GM12878 (cell line): ENCODE measurements around the gene SLC17A6. TPM values are rescaled to one million over a fixed set of nuclear protein-coding genes. Genes with fewer than 3 reads are reported as not detected.

Experiments used
- ATAC-seq: fragments of 200-7000 bp; cut with Tn5 transposase; 3 replicates; pipeline ENCODE4 v1.9.1; 2020; ENCODE audit warnings: mild to moderate bottlenecking, moderate library complexity
- BruUV-seq: library from RNA; stranded (reverse); fragments of 400-500 nt; replicated peaks from 2 replicates; lab custom pipeline; 2021; lab: Mats Ljungman, UMichigan
- CTCF ChIA-PET: fragments of 300-600 bp; sonication (Branson Sonifier 250); formaldehyde crosslinking; extraction: SDS; loops from one replicate; lab custom pipeline; 2021; ENCODE audit warnings: inconsistent platforms; lab: Yijun Ruan, JAX
- POLR2A ChIA-PET: fragments of 350-600 bp; formaldehyde crosslinking; extraction: SDS; loops from one replicate; lab custom pipeline; 2021; ENCODE audit warnings: inconsistent platforms; lab: Charles Lee
- RAD21 ChIA-PET: fragments of 300-600 bp; sonication (Branson Sonifier 250); formaldehyde crosslinking; loops from one replicate; lab custom pipeline; 2023; ENCODE audit warnings: antibody characterized with exemption; ENCODE audit not compliant: unreplicated experiment; lab: Charles Lee
- SMC1A ChIA-PET: fragments of 300-600 bp; sonication (Branson Sonifier 250); formaldehyde crosslinking; loops from one replicate; lab custom pipeline; 2023; ENCODE audit not compliant: unreplicated experiment, uncharacterized antibody; lab: Charles Lee
- DNase-seq: peaks from one replicate; pipeline ENCODE4 v3.0.0-alpha.2; 2011; ENCODE audit warnings: low read depth, low spot score
- FAIRE-seq: peaks from 3 replicates; lab custom pipeline; 2011; peaks lifted over from hg19 to GRCh38; lab: Jason Lieb, UNC
- H2AFZ ChIP-seq: 2 replicates; pipeline ENCODE4 v1.6.0; 2011; ENCODE audit warnings: low read depth, low read length, control low read depth; ENCODE audit not compliant: control insufficient read depth
- H3K27ac ChIP-seq: 2 replicates; pipeline ENCODE4 v1.5.1; 2011; ENCODE audit warnings: control low read depth; ENCODE audit not compliant: control insufficient read depth, insufficient read depth
- H3K27me3 ChIP-seq, 2 experiments: replicated peaks in 1 of 2; 2 replicates each; pipeline versions ENCODE4 v1.6.0 to v1.6.1; 2011; ENCODE audit warnings: low read length in 1 of 2; ENCODE audit not compliant: control insufficient read depth in 2 of 2, insufficient read depth in 2 of 2
- H3K36me3 ChIP-seq, 2 experiments: 2 replicates each; pipeline ENCODE4 v1.5.1; 2011; ENCODE audit warnings: low read length in 1 of 2; ENCODE audit not compliant: control insufficient read depth in 2 of 2, insufficient read depth in 2 of 2
- H3K4me1 ChIP-seq: 2 replicates; pipeline ENCODE4 v1.6.1; 2011; ENCODE audit warnings: mild to moderate bottlenecking, low read length, moderate library complexity, mixed read lengths; ENCODE audit not compliant: control insufficient read depth, insufficient read depth
- H3K4me2 ChIP-seq: 2 replicates; pipeline ENCODE4 v1.6.0; 2011; ENCODE audit warnings: control low read depth; ENCODE audit not compliant: control insufficient read depth, insufficient read depth
- H3K4me3 ChIP-seq: fragments of 200-600 bp; sonication (generic); 2 replicates; pipeline ENCODE4 v1.5.1; 2016
- H3K79me2 ChIP-seq: 2 replicates; pipeline ENCODE4 v1.6.0; 2011; ENCODE audit warnings: low read length; ENCODE audit not compliant: control insufficient read depth, insufficient read depth
- H3K9ac ChIP-seq: 2 replicates; pipeline ENCODE4 v1.8.0; 2011; ENCODE audit warnings: low read length, control low read depth, mixed read lengths; ENCODE audit not compliant: control insufficient read depth, insufficient read depth
- H3K9me3 ChIP-seq: replicated peaks from 3 replicates; pipeline ENCODE4 v1.5.1; 2011; ENCODE audit warnings: mild to moderate bottlenecking, low read length; ENCODE audit not compliant: control insufficient read depth, insufficient read depth
- H4K20me1 ChIP-seq: 2 replicates; pipeline ENCODE4 v1.6.0; 2011; ENCODE audit not compliant: control insufficient read depth, insufficient read depth
- ATF7 ChIP-seq: fragments of 450-650 bp; IDR thresholded peaks from 2 replicates; pipeline ENCODE4 v1.6.1; 2016; ENCODE audit warnings: low read depth, mild to moderate bottlenecking
- BMI1 ChIP-seq: fragments of 450-650 bp; IDR thresholded peaks from 2 replicates; pipeline ENCODE4 v1.6.1; 2016; ENCODE audit warnings: mild to moderate bottlenecking, moderate library complexity, borderline replicate concordance
- CBX3 ChIP-seq: fragments of 200-600 bp; sonication (generic); IDR thresholded peaks from 2 replicates; pipeline ENCODE4 v1.6.1; 2016; ENCODE audit warnings: low read depth, borderline replicate concordance
- CREB1 ChIP-seq: IDR thresholded peaks from 2 replicates; pipeline ENCODE4 v1.6.1; 2012; ENCODE audit warnings: low read depth, mild to moderate bottlenecking, inconsistent platforms
- FOS ChIP-seq: IDR thresholded peaks from 3 replicates; pipeline ENCODE4 v1.6.1; 2011; ENCODE audit warnings: borderline replicate concordance; ENCODE audit not compliant: insufficient read length; ENCODE audit errors: extremely low read depth
- IKZF2 ChIP-seq, 2 experiments: fragments of 450-650 bp; IDR thresholded peaks; 2 replicates each; pipeline ENCODE4 v1.6.1; 2017; ENCODE audit warnings: mild to moderate bottlenecking in 2 of 2, moderate library complexity in 2 of 2
- IRF5 ChIP-seq: fragments of 450-650 bp; IDR thresholded peaks from 2 replicates; pipeline ENCODE4 v1.6.1; 2017; ENCODE audit warnings: borderline replicate concordance
- KAT2A ChIP-seq: conservative IDR thresholded peaks from 2 replicates; pipeline ENCODE4 v1.6.1; 2011; ENCODE audit warnings: low read depth, low read length; ENCODE audit not compliant: control insufficient read depth
- MXI1 ChIP-seq: fragments of 150-350 bp; IDR thresholded peaks from 2 replicates; pipeline ENCODE4 v1.6.1; 2011; ENCODE audit warnings: low read depth, mild to moderate bottlenecking, inconsistent platforms, low read length, improper control_type of control experiment
- RAD51 ChIP-seq: fragments of 450-650 bp; IDR thresholded peaks from 2 replicates; pipeline ENCODE4 v1.6.1; 2016; ENCODE audit warnings: moderate library complexity, mild to moderate bottlenecking, inconsistent platforms
- SPI1 ChIP-seq: IDR thresholded peaks from 2 replicates; pipeline ENCODE4 v1.6.1; 2011; ENCODE audit warnings: low read depth, mild to moderate bottlenecking, low read length, moderate library complexity, borderline replicate concordance; ENCODE audit not compliant: insufficient read depth
- STAT1 ChIP-seq: fragments of 450-650 bp; conservative IDR thresholded peaks from 2 replicates; pipeline ENCODE4 v1.6.1; 2014; ENCODE audit warnings: antibody characterized with exemption, mild to moderate bottlenecking
- USF1 ChIP-seq: IDR thresholded peaks from 2 replicates; pipeline ENCODE4 v1.6.1; 2011; ENCODE audit warnings: borderline replicate concordance, low read depth, mild to moderate bottlenecking, moderate library complexity, mixed read lengths, low read length; ENCODE audit not compliant: insufficient read depth; ENCODE audit errors: extremely low read length
- WGBS: methylation state at CpG from one replicate; pipeline ENCODE4 v1.1.6; 2016; ENCODE audit warnings: low lambda C conversion rate; ENCODE audit not compliant: insufficient replicate concordance, insufficient coverage; ENCODE audit errors: missing lambda C conversion rate; 5-methylcytosine and 5-hydroxymethylcytosine counted together
- in situ Hi-C: fragments of 300-500 bp; cut with MboI; formaldehyde crosslinking; loops from 9 replicates; pipeline ENCODE4 v1.14.3; 2018; ENCODE audit warnings: mixed read lengths
- intact Hi-C: fragments of 100-400 bp; cut with micrococcal nuclease; formaldehyde crosslinking; loops from one replicate; pipeline ENCODE4 v1.14.2; 2022; ENCODE audit not compliant: unreplicated experiment
- polyA plus RNA-seq, 11 experiments: library from polyadenylated mRNA; depleted of rRNA in 4 of 11; unstranded in 6 of 11; stranded (reverse) in 5 of 11; fragments of >200 nt; fragmentation: Nextera tagmentation in 4 of 11; fragmentation: Illumina TruSeq in 1 of 11; extraction: Ambion mirVana in 4 of 11; extraction: Trizol in 1 of 11; gene quantifications; 1 replicate in 1 of 11; 2 replicates in 10 of 11; pipeline versions ENCODE4 v1.2.1 to v1.2.3, GENCODE V29; 2011 to 2016; ENCODE audit warnings: inconsistent platforms in 2 of 11, missing spikeins in 2 of 11, low read depth in 1 of 11
- total RNA-seq, 4 experiments: library from RNA; depleted of rRNA in 3 of 4; stranded (reverse); fragments of >200 nt in 3 of 4; fragmentation: Illumina TruSeq in 1 of 4; extraction: Trizol in 1 of 4; gene quantifications; 2 replicates each; pipeline versions ENCODE4 v1.2.1 to v1.2.3, GENCODE V29; 2013 to 2021
- TF ChIP-seq, protein P1 (sequence below): fragments of 450-650 bp; IDR thresholded peaks from 2 replicates; pipeline ENCODE4 v1.6.1; 2014; ENCODE audit warnings: mild to moderate bottlenecking

The SLC17A6 gene
- total and polyA plus RNA-seq, 10 of the 15 experiments (the other 5 are each of a cell fraction or from before 2014, with no cell fraction given), result not detected

DNA sequence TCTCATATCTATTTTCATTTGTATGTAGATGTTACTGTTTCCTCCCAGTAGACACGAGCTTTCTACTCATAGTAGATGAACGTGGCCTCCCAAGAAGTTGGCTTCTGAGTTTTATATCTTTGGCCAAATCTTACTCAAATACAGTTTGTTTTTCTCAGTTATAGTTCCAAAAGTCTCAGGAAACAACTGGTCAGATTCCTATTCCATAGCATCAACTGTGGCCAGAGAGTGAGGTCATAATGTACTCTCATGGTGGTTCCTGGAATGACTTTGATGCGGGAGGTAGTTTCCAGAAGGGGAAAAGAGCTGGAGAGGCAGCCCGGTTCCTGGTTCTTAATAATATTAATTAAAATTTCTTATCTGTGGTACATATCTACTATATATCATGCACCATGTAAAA, 77.3 kb downstream of the SLC17A6 start:
- ATAC-seq, result no peak
- CTCF ChIA-PET, result no interaction called here
- BruUV-seq, result no TSS peak

More for the DNA sequence above, 77.3 kb downstream of the SLC17A6 start:
- H3K4me3 ChIP-seq, result no peak overlapping the region
- H2AFZ ChIP-seq, result no peak overlapping the region
- FAIRE-seq (no peak), DNase-seq (no peak)
- in situ Hi-C loops (no loop called here), intact Hi-C loops (no loop called here)
- TF ChIP-seq IKZF2 (IDR thresholded peaks at IDR 0.05) (no peak), CREB1 (no peak), STAT1 (no peak), USF1 (no peak), CBX3 (no peak), BMI1 (no peak), IRF5 (no peak), RAD51 (no peak), ATF7 (no peak), MXI1 (no peak), FOS (no peak), KAT2A (no peak), SPI1 (no peak)
- TF ChIP-seq, protein P1, sequence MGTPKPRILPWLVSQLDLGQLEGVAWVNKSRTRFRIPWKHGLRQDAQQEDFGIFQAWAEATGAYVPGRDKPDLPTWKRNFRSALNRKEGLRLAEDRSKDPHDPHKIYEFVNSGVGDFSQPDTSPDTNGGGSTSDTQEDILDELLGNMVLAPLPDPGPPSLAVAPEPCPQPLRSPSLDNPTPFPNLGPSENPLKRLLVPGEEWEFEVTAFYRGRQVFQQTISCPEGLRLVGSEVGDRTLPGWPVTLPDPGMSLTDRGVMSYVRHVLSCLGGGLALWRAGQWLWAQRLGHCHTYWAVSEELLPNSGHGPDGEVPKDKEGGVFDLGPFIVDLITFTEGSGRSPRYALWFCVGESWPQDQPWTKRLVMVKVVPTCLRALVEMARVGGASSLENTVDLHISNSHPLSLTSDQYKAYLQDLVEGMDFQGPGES, result no peak
- ChIA-PET POLR2A (no interaction called here), RAD21 (no interaction called here), SMC1A (interaction anchor here (1.1 kb wide), 1 partner anchor 14 kb away, joined by 3 read pairs; no protein-coding TSS in a partner anchor)
- no peaks in the 10 kb centered on the region for H3K4me1 ChIP-seq
- no peaks in the 10 kb centered on the region for H3K9me3 ChIP-seq
- no peaks in the 10 kb centered on the region for H3K79me2 ChIP-seq
- no peak overlapping the region for H3K27ac ChIP-seq
- no peak overlapping the region for H3K9ac ChIP-seq
- no peak overlapping the region for H3K4me2 ChIP-seq
- 18% methylated on average over 4 of the region's 4 CpGs for WGBS
- 0 out of 4 replicates have a peak, but pooled peaks cover 0 to 2% of the 10 kb centered on the region in 2 experiments for H3K27me3 ChIP-seq
- no peaks in the 10 kb centered on the region for H4K20me1 ChIP-seq
- no peaks in the 10 kb centered on the region for H3K36me3 ChIP-seq
